ENCODE results near the gene NACC1.

DNA sequence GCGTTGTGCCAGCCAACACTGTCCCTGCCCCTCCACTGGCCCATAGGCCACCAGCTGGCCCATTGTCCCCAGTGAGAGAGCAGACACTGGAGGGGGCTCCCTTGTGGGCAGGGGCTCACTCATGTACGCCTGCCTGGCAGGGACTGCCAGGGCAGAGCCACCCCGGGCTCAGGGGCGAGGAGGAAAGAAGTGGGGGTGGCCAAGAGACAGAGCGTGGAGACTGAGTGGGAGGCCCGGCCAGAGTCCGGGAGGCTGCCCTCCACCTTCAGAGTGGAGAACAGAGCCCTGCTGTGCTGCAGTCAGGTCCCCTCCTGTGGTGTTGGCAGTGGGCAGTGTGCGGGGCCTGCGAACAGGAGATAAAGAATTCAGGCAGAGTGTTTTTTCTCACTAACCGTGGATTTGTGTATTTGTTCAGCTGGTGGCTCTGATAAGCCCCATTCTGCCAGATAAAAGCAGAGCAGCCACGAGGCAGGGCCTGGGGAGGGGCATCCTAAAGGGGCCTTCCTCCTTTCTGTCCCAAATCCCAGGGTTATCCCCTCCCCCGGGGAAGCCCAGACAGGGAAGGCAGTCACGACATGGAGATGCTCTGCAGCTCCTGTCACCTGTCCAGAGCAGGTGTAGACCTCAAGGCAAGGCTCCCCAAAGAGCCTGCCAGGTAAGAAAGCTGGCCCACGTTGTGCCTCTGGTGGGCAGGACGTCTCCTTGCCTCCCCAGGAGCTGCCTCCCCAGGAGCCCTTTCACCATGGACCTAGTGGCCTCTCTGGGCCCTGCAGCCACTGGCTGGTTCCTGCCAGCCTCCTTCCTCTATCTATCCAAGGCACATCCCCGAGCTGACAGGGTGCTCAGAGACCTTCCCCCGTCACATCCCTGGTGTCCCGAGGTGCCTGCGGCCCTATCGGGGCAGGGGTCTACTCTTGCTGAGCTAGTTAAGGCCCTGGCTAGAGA lies 48.4 kb upstream of the NACC1 start:
- TF ChIP-seq, protein P1, sequence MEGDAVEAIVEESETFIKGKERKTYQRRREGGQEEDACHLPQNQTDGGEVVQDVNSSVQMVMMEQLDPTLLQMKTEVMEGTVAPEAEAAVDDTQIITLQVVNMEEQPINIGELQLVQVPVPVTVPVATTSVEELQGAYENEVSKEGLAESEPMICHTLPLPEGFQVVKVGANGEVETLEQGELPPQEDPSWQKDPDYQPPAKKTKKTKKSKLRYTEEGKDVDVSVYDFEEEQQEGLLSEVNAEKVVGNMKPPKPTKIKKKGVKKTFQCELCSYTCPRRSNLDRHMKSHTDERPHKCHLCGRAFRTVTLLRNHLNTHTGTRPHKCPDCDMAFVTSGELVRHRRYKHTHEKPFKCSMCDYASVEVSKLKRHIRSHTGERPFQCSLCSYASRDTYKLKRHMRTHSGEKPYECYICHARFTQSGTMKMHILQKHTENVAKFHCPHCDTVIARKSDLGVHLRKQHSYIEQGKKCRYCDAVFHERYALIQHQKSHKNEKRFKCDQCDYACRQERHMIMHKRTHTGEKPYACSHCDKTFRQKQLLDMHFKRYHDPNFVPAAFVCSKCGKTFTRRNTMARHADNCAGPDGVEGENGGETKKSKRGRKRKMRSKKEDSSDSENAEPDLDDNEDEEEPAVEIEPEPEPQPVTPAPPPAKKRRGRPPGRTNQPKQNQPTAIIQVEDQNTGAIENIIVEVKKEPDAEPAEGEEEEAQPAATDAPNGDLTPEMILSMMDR (optimal IDR thresholded peaks at IDR 0.05 in 1 of 3, IDR thresholded peaks at IDR 0.05 in 1 of 3, conservative IDR thresholded peaks at IDR 0.05 in 1 of 3; ENCODE audit: extremely low read depth in 1 of 3, insufficient read depth in 2 of 3, low read length in 3 of 3): no peak
- no peak for TF ChIP-seq EZH2 (IDR thresholded peaks at IDR 0.05; ENCODE audit: low read length)
